HUES64 (cell line): Measurements from ENCODE around the gene MGA.

ENCODE experiments used
- H3K27ac ChIP-seq: 2 replicates; pipeline ENCODE4 v1.7.0; 2013; ENCODE audit warnings: low read depth, low read length, inconsistent platforms
- H3K27me3 ChIP-seq: 2 replicates; pipeline ENCODE4 v1.6.1; 2013; ENCODE audit warnings: mild to moderate bottlenecking, low read length; ENCODE audit not compliant: insufficient read depth
- H3K36me3 ChIP-seq: 2 replicates; pipeline ENCODE4 v1.6.1; 2013; ENCODE audit warnings: mild to moderate bottlenecking, low read length; ENCODE audit not compliant: insufficient read depth
- H3K4me1 ChIP-seq: 2 replicates; pipeline ENCODE4 v1.6.1; 2013; ENCODE audit warnings: mild to moderate bottlenecking, low read length, moderate library complexity; ENCODE audit not compliant: insufficient read depth
- H3K4me3 ChIP-seq: 2 replicates; pipeline ENCODE4 v1.5.1; 2013; ENCODE audit warnings: mild to moderate bottlenecking, low read length, moderate library complexity
- H3K9ac ChIP-seq: 2 replicates; pipeline ENCODE4 v1.6.1; 2013; ENCODE audit warnings: mild to moderate bottlenecking, low read depth, low read length
- H3K9me3 ChIP-seq: 2 replicates; pipeline ENCODE4 v1.6.1; 2013; ENCODE audit warnings: low read depth, low read length; ENCODE audit not compliant: insufficient read depth
- WGBS: fragments of 150-250, 120-280 bp; methylation state at CpG from one replicate; pipeline ENCODE4 v1.1.7; 2013; ENCODE audit warnings: missing lambda C conversion rate; 5-methylcytosine and 5-hydroxymethylcytosine counted together

MGA gene

GRCh38 chr15:41797201-41797944, 137.2 kb downstream of the MGA start:
- H3K4me1 ChIP-seq: no peaks in the 10 kb centered on the region; the same call in 1 of the 2 replicates
- no peak overlapping the region for H3K27ac ChIP-seq
- H3K9ac ChIP-seq: no peak overlapping the region
- no peaks in the 10 kb centered on the region for H3K9me3 ChIP-seq
- WGBS: 94% methylated on average over 8 of the region's 8 CpGs
- H3K27me3 ChIP-seq: no peaks in the 10 kb centered on the region
- H3K4me3 ChIP-seq: no peak overlapping the region
- H3K36me3 ChIP-seq: no peaks in the 10 kb centered on the region

DNA sequence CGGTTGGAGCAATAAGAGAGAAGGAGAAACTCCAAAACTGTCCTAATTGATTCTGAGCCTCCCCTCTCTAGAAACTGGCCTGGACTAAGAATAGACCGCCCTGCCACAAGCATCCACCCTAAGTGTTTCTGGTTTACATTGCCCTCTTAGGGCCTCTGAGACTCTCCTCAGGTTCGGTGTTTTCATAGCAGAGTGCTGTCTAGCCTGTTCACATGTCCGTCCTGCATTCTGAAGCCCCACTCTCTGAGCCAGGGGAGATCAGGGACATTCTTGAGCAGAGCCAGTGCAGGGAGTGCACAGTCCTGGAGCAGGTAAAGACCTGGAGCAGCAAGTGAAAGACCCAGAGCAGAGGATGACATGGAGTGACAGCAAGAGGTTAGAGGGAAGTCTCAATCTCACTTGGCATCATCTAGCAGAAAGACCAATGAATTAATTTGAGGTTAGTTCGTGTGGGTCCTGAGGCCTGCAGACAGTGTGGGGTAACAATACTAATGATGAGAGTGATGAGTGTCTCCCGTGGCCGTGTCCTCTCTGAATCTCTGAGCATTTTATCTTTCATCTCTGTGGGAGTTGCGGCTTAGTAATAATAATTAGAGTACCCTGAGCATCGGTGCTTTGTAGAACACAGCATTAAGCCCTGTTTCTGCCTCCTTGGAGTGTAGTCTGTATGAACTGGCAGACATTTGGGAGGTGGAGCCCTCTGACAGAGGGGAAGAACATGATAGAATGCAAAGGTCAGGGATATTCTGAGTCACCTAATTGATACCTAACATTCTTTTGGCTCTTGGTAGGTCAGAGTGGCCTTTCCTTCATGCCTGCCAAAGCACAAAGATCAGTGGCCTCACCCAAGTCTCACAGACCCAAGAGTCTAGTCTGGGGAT, 138.6 kb downstream of the MGA start:
- Histone ChIP-seq H3K4me1 (no peaks in the 10 kb centered on the region; the same call in 1 of the 2 replicates), H3K4me3 (no peak overlapping the region), H3K9ac (no peak overlapping the region), H3K9me3 (no peaks in the 10 kb centered on the region), H3K27ac (no peak overlapping the region), H3K27me3 (no peaks in the 10 kb centered on the region), H3K36me3 (no peaks in the 10 kb centered on the region)
- 93% methylated on average over 9 of the region's 9 CpGs for WGBS

DNA sequence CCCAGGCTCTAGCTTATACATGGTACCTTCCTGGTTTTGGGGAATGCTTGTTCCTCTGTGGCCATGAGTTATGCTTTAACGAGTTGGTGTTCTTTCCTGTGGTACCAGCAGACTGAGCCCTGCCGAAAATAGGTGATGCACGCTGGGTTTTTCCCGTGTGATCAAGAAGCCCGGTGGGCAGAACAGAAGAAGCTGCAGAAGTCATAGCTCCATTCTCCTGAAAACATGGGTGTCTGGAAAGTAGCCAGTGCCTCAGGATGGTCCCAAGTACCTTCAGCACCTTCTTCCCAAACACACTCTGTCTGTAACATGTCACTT, 139.2 kb downstream of the MGA start:
- H3K9me3 ChIP-seq: no peaks in the 10 kb centered on the region
- no peak overlapping the region for H3K27ac ChIP-seq
- no peak overlapping the region for H3K9ac ChIP-seq
- no peaks in the 10 kb centered on the region; the same call in 1 of the 2 replicates for H3K4me1 ChIP-seq
- WGBS: 93% methylated on average over 5 of the region's 5 CpGs
- H3K36me3 ChIP-seq: no peaks in the 10 kb centered on the region
- H3K27me3 ChIP-seq: no peaks in the 10 kb centered on the region
- no peak overlapping the region for H3K4me3 ChIP-seq

DNA sequence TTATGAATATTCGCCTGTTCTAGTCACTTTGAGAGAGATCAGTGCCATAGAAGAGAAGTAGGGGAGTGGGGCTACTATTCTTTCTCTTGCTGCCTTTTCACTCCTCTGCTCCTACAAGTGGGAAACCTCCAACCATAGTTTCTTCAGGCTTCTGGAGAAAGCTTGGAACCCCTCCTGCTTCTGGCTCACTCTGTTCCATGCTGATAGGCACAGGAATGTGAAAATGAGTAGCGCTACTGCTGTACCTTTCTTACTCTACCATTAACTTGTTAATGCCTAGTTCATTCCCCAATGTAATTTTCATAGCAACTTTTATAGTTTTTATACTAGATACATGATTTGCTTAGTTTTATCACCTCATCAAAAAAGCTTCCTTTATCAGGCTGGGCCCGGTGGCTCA, 141.0 kb downstream of the MGA start:
- Histone ChIP-seq H3K9ac (no peak overlapping the region), H3K27ac (no peak overlapping the region), H3K27me3 (no peaks in the 10 kb centered on the region), H3K36me3 (no peaks in the 10 kb centered on the region), H3K9me3 (no peaks in the 10 kb centered on the region), H3K4me1 (no peaks in the 10 kb centered on the region; the same call in 1 of the 2 replicates), H3K4me3 (no peak overlapping the region)
- WGBS: 96% methylated on average over 3 of the region's 3 CpGs

- Histone ChIP-seq H3K9ac (no peak overlapping the region), H3K4me3 (no peak overlapping the region), H3K27me3 (no peaks in the 10 kb centered on the region), H3K4me1 (no peaks in the 10 kb centered on the region; the same call in 1 of the 2 replicates), H3K27ac (no peak overlapping the region), H3K36me3 (no peaks in the 10 kb centered on the region), H3K9me3 (no peaks in the 10 kb centered on the region)
- WGBS: 95% methylated on average over 3 of the region's 3 CpGs
These were observed 141.7 kb downstream of the MGA start for GRCh38 chr15:41801850-41802455.

- no peak overlapping the region for H3K9ac ChIP-seq
- no peaks in the 10 kb centered on the region for H3K9me3 ChIP-seq
- 95% methylated on average over 2 of the region's 2 CpGs for WGBS
These were observed 144.2 kb downstream of the MGA start for GRCh38 chr15:41804361-41804760.

DNA sequence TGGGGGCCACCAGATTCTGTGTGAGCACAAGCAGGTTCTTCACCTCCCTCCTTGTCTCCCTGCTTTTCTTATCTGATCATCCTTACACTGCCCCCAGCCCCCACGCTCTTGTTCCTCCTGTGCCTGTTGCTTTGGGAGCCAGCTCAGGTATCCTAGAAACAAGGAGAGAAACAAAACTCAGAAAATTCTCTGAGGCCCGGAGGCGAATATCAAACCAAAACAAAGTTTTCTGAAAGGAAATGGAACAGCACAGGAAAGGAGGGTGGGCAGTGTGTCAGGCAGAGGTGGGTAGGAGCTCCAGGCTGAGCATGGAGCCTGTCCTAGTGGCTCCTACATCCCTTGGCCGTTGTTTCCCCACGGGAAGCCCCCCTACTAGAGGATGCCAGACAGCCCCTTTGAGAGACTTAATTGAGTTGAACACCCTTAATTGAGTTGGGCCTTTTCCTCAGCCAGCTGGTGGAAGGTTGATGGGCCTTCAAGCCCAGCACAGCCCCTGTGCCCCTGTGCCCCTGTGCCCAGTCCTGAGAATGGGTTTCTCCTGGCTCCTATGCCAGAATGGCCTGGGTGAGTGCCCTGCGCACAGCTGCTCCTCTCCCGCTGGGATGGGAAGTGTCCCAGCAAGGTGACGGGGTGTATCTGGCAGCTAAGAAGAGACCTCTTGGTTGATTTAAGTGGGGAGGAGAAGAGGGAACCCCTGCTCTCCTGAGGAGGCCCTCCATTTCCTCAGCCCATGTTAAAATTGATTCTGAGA, 144.9 kb downstream of the MGA start:
- Histone ChIP-seq H3K9me3 (no peaks in the 10 kb centered on the region), H3K36me3 (no peaks in the 10 kb centered on the region), H3K4me3 (no peak overlapping the region), H3K27ac (no peak overlapping the region), H3K27me3 (no peaks in the 10 kb centered on the region), H3K9ac (no peak overlapping the region), H3K4me1 (no peaks in the 10 kb centered on the region)
- WGBS: 93% methylated on average over 8 of the region's 8 CpGs

More at GRCh38 chr15:41804361-41804760, 144.2 kb downstream of the MGA start:
- Histone ChIP-seq H3K27me3 (no peaks in the 10 kb centered on the region), H3K27ac (no peak overlapping the region), H3K4me1 (no peaks in the 10 kb centered on the region), H3K36me3 (no peaks in the 10 kb centered on the region), H3K4me3 (no peak overlapping the region)

DNA sequence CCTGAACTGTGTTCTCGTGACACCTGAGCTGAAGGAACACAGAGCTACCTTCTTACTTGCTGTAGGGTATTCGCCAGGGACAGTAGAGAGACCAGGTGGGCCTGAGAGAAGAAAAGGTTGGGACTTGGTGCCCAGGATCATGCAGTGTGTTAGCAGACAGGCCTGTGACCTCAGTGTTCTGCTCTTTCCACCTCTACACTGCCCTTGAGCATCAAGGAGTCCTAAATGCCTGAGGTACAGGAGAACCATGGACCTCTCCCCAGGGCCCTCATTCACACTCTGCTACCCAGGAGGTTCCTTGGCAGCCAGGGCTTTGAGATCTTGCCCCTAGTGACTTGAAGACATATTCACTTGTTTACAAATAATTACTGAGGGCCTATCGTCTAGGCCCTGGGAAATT, 145.5 kb downstream of the MGA start:
- Histone ChIP-seq H3K4me3 (no peak overlapping the region), H3K27me3 (no peaks in the 10 kb centered on the region), H3K4me1 (no peaks in the 10 kb centered on the region), H3K36me3 (no peaks in the 10 kb centered on the region), H3K9ac (no peak overlapping the region), H3K9me3 (no peaks in the 10 kb centered on the region), H3K27ac (no peak overlapping the region)
- 96% methylated on average over 3 of the region's 3 CpGs for WGBS

DNA sequence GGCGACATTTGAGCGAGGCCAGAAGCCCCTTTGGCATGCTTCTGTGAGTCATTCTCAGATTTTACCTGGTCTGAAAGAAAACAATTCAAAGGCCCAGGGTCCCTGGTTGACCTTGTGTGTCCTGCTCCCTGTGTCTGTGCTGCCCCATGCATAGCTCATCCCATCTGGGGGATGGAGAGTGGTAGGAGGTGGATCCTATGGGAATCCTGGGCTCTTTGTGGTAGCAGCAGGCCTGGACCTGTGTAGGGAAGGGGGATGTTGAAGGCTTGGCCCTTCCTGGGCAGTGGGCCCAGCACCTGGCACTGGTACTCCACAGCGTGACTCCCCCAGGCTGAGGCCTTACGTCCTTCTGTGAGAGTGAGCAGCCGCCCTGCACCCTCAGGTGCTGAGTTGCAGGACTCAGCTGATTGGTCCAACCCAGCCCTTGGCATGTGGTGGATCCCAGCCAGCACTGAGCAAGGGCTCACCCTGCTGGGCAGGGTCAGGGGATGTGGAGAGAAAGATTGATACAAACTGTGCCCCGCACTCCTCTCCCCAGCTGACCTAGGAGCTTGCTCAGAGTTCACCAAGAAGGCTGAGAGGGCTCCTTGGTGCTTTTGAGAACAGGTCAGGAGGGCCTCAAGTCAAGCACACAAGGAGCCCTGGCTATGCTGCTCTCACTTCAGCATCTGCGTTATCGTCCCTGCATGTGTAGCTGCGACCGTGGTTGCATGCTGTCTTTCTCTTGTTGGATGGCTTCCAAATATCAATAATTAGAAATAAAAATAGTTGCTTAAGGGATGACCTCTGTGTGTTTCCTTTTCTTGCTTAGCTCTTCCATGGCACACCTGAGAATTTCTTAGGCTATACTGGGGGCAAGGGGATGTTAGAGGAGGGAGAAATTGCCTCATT, 146.3 kb downstream of the MGA start:
- Histone ChIP-seq H3K9me3 (no peaks in the 10 kb centered on the region), H3K27me3 (no peaks in the 10 kb centered on the region), H3K9ac (no peak overlapping the region), H3K4me3 (no peak overlapping the region), H3K27ac (no peak overlapping the region), H3K4me1 (no peaks in the 10 kb centered on the region), H3K36me3 (no peaks in the 10 kb centered on the region)
- 92% methylated on average over 10 of the region's 10 CpGs for WGBS

DNA sequence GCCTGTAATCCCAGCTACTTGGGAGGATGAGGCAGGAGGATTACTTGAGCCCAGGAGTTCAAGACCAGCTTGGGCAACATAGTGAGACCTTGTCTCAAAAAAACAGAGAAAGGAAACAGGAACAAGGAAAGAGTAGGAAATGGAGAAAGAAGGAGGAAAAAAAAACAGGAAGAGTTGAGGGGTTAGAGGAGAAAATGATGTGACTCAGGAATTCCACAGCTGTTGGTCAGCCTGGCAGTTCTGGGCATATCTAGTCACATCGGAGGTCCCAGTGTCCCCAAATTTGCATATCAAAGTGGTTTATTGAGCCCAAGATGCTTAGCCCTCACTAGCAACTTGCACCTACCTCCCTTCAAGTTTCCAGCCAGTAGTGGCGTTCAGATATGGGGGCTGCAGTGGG, 148.9 kb downstream of the MGA start:
- 59% methylated on average over 1 of the region's 2 CpGs for WGBS
- Histone ChIP-seq H3K27me3 (no peaks in the 10 kb centered on the region), H3K4me1 (no peaks in the 10 kb centered on the region), H3K4me3 (no peak overlapping the region), H3K27ac (no peak overlapping the region), H3K9ac (no peak overlapping the region), H3K9me3 (no peaks in the 10 kb centered on the region), H3K36me3 (no peaks in the 10 kb centered on the region; the same call in 1 of the 2 replicates)
